Pulmonary artery endothelial cell (primary cell): ENCODE data around the gene PLXND1. TPM values are rescaled to one million over a fixed set of nuclear protein-coding genes. Genes with fewer than 3 reads are reported as not detected.
"Not testable (repeated sequence)": the region's sequence is repeated elsewhere in the genome, so short reads cannot be mapped to it uniquely, and the experiment has no call there.

Source experiments
- DNase-seq: peaks from one replicate; pipeline ENCODE4 v3.0.0-alpha.2; 2011; ENCODE audit warnings: low read depth, low spot score
- total RNA-seq: library from RNA; depleted of rRNA; stranded (reverse); fragments of >200 nt; gene quantifications from 2 replicates; pipeline ENCODE4 v1.2.3, GENCODE V29; 2014

PLXND1 gene
- total RNA-seq, 1 donor from 2014 or later, result 339 TPM

GRCh38 chr3:129614435-129614834 is 8.0 kb upstream of the PLXND1 start:
- DNase-seq, result no peak

GRCh38 chr3:129613367-129613740 is 6.9 kb upstream of the PLXND1 start:
- no peak for DNase-seq

- no peak for DNase-seq
Measured at GRCh38 chr3:129612534-129613366, 6.3 kb upstream of the PLXND1 start.

- no peak for DNase-seq
Measured at GRCh38 chr3:129611812-129612533, 5.5 kb upstream of the PLXND1 start.

GRCh38 chr3:129611446-129611800 is 4.9 kb upstream of the PLXND1 start:
- DNase-seq, result no peak

GRCh38 chr3:129610794-129611445 is 4.4 kb upstream of the PLXND1 start:
- DNase-seq, result not testable (repeated sequence)

- no peak for DNase-seq
Measured at GRCh38 chr3:129610276-129610675, 3.8 kb upstream of the PLXND1 start.

GRCh38 chr3:129609591-129610182 is 3.2 kb upstream of the PLXND1 start:
- no peak for DNase-seq

GRCh38 chr3:129608936-129609590 is 2.6 kb upstream of the PLXND1 start:
- DNase-seq, result no peak

- DNase-seq, result no peak
Measured at GRCh38 chr3:129608087-129608935, 1.8 kb upstream of the PLXND1 start.

GRCh38 chr3:129607391-129608068 is 1.1 kb upstream of the PLXND1 start:
- DNase-seq, result no peak

GRCh38 chr3:129605922-129606635 is 397 bp downstream of the PLXND1 start:
- no peak for DNase-seq

GRCh38 chr3:129605203-129605921 is 1.1 kb downstream of the PLXND1 start:
- no peak for DNase-seq

GRCh38 chr3:129604767-129605166 is 1.7 kb downstream of the PLXND1 start:
- no peak for DNase-seq

- no peak for DNase-seq
Measured at GRCh38 chr3:129603991-129604749, 2.3 kb downstream of the PLXND1 start.

- no peak for DNase-seq
Measured at GRCh38 chr3:129603561-129603942, 2.9 kb downstream of the PLXND1 start.

GRCh38 chr3:129602730-129603560 is 3.5 kb downstream of the PLXND1 start:
- DNase-seq, result peak; percentile 82
